ENCODE results near the gene SUFU.
A peak's percentile ranks its signal among the peaks of the same experiment; 100 is the strongest.

The SUFU gene

DNA sequence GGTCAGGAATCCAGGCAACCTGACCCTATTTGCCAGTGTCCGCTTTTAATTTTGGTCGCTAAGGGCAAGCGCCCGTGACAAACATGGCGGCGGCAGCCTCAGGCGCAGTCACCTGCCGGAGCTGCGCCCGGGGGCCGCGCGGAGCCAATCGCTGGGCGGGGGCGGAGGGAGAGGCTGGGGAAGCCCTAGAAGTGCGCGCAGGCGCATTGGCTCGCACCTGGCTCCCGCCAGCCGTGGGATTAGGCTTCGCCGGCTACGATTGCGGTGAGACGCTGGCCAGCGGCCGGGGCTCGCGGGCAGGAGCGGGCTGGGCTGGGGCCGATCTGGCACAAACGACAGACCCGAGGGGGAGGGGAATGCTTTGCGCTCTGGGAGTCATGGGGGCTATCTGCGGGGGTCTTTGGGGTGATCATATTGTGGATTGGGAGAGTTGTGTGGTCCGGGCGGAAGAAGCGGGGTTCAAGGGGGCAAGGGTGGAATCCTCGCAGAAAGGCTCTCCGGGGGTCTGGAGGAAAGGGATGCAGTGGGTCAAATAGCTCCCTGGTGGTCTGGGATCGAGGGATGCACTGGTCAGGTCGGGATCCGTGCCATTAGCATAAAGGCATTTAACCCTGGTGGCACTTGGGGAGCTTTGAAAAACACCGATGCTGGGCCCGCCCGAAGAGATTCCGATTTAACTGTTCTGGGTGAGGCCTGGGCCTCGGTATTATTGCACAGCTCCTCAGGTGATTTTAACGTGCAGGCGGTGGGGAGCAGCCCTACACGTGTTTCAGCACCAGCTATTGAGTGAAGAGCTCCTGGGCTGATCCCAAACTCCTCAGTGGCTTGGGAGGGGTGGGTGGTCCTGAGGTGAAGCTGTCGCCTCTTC lies 42.4 kb upstream of the SUFU start:
- peak overlapping the region; percentile 57 for H3K4me3 ChIP-seq (ENCODE audit: low read depth, low read length)
- DNase-seq (ENCODE audit: low read depth): peak; percentile 55
- TF ChIP-seq, protein P1, sequence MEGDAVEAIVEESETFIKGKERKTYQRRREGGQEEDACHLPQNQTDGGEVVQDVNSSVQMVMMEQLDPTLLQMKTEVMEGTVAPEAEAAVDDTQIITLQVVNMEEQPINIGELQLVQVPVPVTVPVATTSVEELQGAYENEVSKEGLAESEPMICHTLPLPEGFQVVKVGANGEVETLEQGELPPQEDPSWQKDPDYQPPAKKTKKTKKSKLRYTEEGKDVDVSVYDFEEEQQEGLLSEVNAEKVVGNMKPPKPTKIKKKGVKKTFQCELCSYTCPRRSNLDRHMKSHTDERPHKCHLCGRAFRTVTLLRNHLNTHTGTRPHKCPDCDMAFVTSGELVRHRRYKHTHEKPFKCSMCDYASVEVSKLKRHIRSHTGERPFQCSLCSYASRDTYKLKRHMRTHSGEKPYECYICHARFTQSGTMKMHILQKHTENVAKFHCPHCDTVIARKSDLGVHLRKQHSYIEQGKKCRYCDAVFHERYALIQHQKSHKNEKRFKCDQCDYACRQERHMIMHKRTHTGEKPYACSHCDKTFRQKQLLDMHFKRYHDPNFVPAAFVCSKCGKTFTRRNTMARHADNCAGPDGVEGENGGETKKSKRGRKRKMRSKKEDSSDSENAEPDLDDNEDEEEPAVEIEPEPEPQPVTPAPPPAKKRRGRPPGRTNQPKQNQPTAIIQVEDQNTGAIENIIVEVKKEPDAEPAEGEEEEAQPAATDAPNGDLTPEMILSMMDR (IDR thresholded peaks at IDR 0.05; ENCODE audit: low read depth, low read length, missing control alignments): no peak

GRCh38 chr10:102462512-102463054 lies 41.2 kb upstream of the SUFU start:
- TF ChIP-seq, protein P1 (IDR thresholded peaks at IDR 0.05; ENCODE audit: low read depth, low read length, missing control alignments): no peak
- no peak overlapping the region for H3K4me3 ChIP-seq (ENCODE audit: low read depth, low read length)
- no peak for DNase-seq (ENCODE audit: low read depth)

DNA sequence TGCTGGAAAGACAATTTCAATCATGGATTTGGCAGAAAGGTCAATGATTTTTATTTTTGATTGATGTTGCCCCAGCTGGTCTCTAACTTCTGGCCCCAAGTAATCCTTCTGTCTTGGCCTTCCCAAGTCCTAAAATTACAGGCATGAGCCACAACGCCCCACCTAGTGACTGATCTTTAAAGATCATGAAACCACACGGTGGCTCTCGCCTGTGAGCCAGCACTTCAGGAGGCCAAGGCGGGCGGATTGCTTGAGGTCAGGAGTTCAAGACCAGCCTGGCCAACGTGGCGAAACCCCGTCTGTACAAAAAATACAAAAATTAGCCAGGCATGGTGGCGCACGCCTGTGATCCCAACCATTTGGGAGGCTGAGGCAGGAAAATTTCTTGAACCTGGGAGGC lies 39.8 kb upstream of the SUFU start:
- TF ChIP-seq, protein P1 (IDR thresholded peaks at IDR 0.05; ENCODE audit: low read depth, low read length, missing control alignments): no peak
- no peak for DNase-seq (ENCODE audit: low read depth)
- H3K4me3 ChIP-seq (ENCODE audit: low read depth, low read length): no peak overlapping the region

- TF ChIP-seq, protein P1 (IDR thresholded peaks at IDR 0.05; ENCODE audit: low read depth, low read length, missing control alignments): no peak
- DNase-seq (ENCODE audit: low read depth): no peak
- no peak overlapping the region for H3K4me3 ChIP-seq (ENCODE audit: low read depth, low read length)
These were observed 38.3 kb upstream of the SUFU start for GRCh38 chr10:102465466-102465865.

- TF ChIP-seq, protein P1 (IDR thresholded peaks at IDR 0.05; ENCODE audit: low read depth, low read length, missing control alignments): no peak
- H3K4me3 ChIP-seq (ENCODE audit: low read depth, low read length): no peak overlapping the region
- DNase-seq (ENCODE audit: low read depth): no peak
These were observed 36.5 kb upstream of the SUFU start for GRCh38 chr10:102467318-102467717.

GRCh38 chr10:102467971-102468438 lies 35.8 kb upstream of the SUFU start:
- DNase-seq (ENCODE audit: low read depth): no peak
- TF ChIP-seq, protein P1 (IDR thresholded peaks at IDR 0.05; ENCODE audit: low read depth, low read length, missing control alignments): no peak
- H3K4me3 ChIP-seq (ENCODE audit: low read depth, low read length): no peak overlapping the region

Data from GM12864 (cell line).